Measurements from ENCODE around the gene TMX1.
A peak's percentile ranks its signal among the peaks of the same experiment; 100 is the strongest.

The TMX1 gene

GRCh38 chr14:51244591-51244990 is 4.5 kb downstream of the TMX1 start:
- Histone ChIP-seq H4K20me1 (ENCODE audit: insufficient read depth, low read length, poor library complexity, severe bottlenecking) (peaks cover 66% of the 10 kb centered on the region), H3K9me3 (ENCODE audit: insufficient read depth, low read depth, low read length) (no peaks in the 10 kb centered on the region), H3K4me1 (ENCODE audit: insufficient read depth, low read length, poor library complexity, severe bottlenecking) (peaks cover 59% of the 10 kb centered on the region), H3K36me3 (ENCODE audit: insufficient read depth, low read length) (peaks cover 43% of the 10 kb centered on the region), H3K27me3 (ENCODE audit: insufficient read depth, low read length, poor library complexity, severe bottlenecking) (no peaks in the 10 kb centered on the region), H3K4me3 (ENCODE audit: low read length, poor library complexity, severe bottlenecking) (peak overlapping the region; percentile 88), H2AFZ (ENCODE audit: low read length) (no peak overlapping the region), H3K9ac (ENCODE audit: low read depth, low read length, poor library complexity, severe bottlenecking) (peak overlapping the region; percentile 70), H3K4me2 (ENCODE audit: low read depth, low read length, poor library complexity, severe bottlenecking) (peak overlapping the region; percentile 74), H3F3A (ENCODE audit: low read depth) (no peaks in the 10 kb centered on the region), H3K9me2 (replicated peaks; ENCODE audit: low read depth, low read length) (no peaks in the 10 kb centered on the region), H3K79me2 (ENCODE audit: insufficient read depth, low read length) (peaks cover 70% of the 10 kb centered on the region)
- no peak for TF ChIP-seq EZH2phosphoT487 (IDR thresholded peaks at IDR 0.05; ENCODE audit: borderline replicate concordance)
- no peak for TF ChIP-seq CTCF (conservative IDR thresholded peaks at IDR 0.05; ENCODE audit: low read length)

GRCh38 chr14:51246032-51246431 is 6.0 kb downstream of the TMX1 start:
- Histone ChIP-seq H2AFZ (ENCODE audit: low read length) (no peak overlapping the region), H3K27me3 (ENCODE audit: insufficient read depth, low read length, poor library complexity, severe bottlenecking) (no peaks in the 10 kb centered on the region), H3K4me3 (ENCODE audit: low read length, poor library complexity, severe bottlenecking) (peak overlapping the region; percentile 88), H3K36me3 (ENCODE audit: insufficient read depth, low read length) (peaks cover 56% of the 10 kb centered on the region), H3K9me2 (replicated peaks; ENCODE audit: low read depth, low read length) (no peaks in the 10 kb centered on the region), H4K20me1 (ENCODE audit: insufficient read depth, low read length, poor library complexity, severe bottlenecking) (peaks cover 64% of the 10 kb centered on the region), H3K9ac (ENCODE audit: low read depth, low read length, poor library complexity, severe bottlenecking) (no peak overlapping the region), H3K79me2 (ENCODE audit: insufficient read depth, low read length) (peaks cover 59% of the 10 kb centered on the region), H3K4me1 (ENCODE audit: insufficient read depth, low read length, poor library complexity, severe bottlenecking) (peaks cover 56% of the 10 kb centered on the region), H3K9me3 (ENCODE audit: insufficient read depth, low read depth, low read length) (no peaks in the 10 kb centered on the region), H3K4me2 (ENCODE audit: low read depth, low read length, poor library complexity, severe bottlenecking) (peak overlapping the region; percentile 74), H3F3A (ENCODE audit: low read depth) (no peaks in the 10 kb centered on the region)
- no peak for TF ChIP-seq EZH2phosphoT487 (IDR thresholded peaks at IDR 0.05; ENCODE audit: borderline replicate concordance)
- TF ChIP-seq CTCF (conservative IDR thresholded peaks at IDR 0.05; ENCODE audit: low read length), result no peak

- Histone ChIP-seq H3K36me3 (ENCODE audit: insufficient read depth, low read length) (peaks cover 78% of the 10 kb centered on the region), H3F3A (ENCODE audit: low read depth) (no peaks in the 10 kb centered on the region), H3K9me3 (ENCODE audit: insufficient read depth, low read depth, low read length) (no peaks in the 10 kb centered on the region), H3K79me2 (ENCODE audit: insufficient read depth, low read length) (peaks cover 37% of the 10 kb centered on the region), H3K27me3 (ENCODE audit: insufficient read depth, low read length, poor library complexity, severe bottlenecking) (no peaks in the 10 kb centered on the region), H3K4me2 (ENCODE audit: low read depth, low read length, poor library complexity, severe bottlenecking) (no peak overlapping the region), H3K9ac (ENCODE audit: low read depth, low read length, poor library complexity, severe bottlenecking) (no peak overlapping the region), H3K4me1 (ENCODE audit: insufficient read depth, low read length, poor library complexity, severe bottlenecking) (peaks cover 37% of the 10 kb centered on the region), H3K9me2 (replicated peaks; ENCODE audit: low read depth, low read length) (no peaks in the 10 kb centered on the region), H3K4me3 (ENCODE audit: low read length, poor library complexity, severe bottlenecking) (no peak overlapping the region), H4K20me1 (ENCODE audit: insufficient read depth, low read length, poor library complexity, severe bottlenecking) (peaks cover 46% of the 10 kb centered on the region), H2AFZ (ENCODE audit: low read length) (no peak overlapping the region)
- TF ChIP-seq EZH2phosphoT487 (IDR thresholded peaks at IDR 0.05; ENCODE audit: borderline replicate concordance) (no peak), CTCF (conservative IDR thresholded peaks at IDR 0.05; ENCODE audit: low read length) (no peak)
Measured at GRCh38 chr14:51248016-51248987, 8.3 kb downstream of the TMX1 start.
